ENCODE results near the gene CD151. TPM values are rescaled to one million over a fixed set of nuclear protein-coding genes. Genes with fewer than 3 reads are reported as not detected.
A peak's percentile ranks its signal among the peaks of the same experiment; 100 is the strongest.

CD151 gene
- total and polyA plus RNA-seq, 5 experiments from 2014 or later = 9.4 to 24.3 (median 11.2) TPM

DNA sequence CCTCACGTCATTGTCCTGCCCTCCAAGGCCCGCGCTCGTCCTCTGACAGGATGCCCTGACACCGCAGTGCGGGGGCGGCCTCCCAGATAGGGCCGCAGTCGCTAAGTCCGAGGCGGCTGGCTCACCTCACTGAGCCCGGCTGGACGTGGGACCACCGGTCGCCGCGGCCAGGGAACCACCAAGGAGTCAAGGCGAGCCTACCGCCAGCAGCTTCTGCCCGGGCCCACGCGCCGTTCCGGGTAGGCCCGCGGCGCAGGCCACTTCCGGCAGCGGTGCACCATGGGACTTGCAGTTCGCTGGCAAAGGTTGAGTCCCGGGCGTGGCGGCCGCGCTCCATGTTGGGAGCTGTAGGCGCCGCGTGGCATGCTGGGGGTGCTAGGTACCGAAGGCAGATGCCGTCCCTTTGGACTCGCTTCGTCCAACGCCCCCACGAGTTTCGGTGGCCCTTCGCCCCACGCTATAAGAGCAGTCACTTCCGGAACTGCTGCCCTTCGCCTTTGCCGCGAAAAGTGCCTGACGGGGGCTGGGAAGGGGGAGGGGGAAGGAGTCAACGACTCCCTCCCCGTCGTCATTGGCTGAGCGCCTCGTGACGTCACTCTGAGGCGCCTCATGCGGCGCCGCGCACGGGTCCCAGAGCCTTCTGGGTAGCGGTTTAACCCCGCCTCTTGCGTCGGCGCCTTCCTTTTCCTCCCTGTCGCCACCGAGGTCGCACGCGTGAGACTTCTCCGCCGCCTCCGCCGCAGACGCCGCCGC is 23.3 kb upstream of the CD151 start, which contains the start of gene RPLP2:
TSS of gene RPLP2 (plus strand) at position 681 of the 753 bp plus-strand sequence. CDS start 268 bp downstream, outside the sequence.
- Mint-ChIP-seq H3K27ac (peak within 1 kb of the TSS; percentile 93 to 99 (median 99)), H3K27me3 (no peaks in the 10 kb centered on the region), H3K9me3 (no peaks in the 10 kb centered on the region), H3K36me3 (peaks cover 0 to 27% (median 2%) of the 10 kb centered on the region in 3 donors), H3K4me3 (peak within 1 kb of the TSS; percentile 88 to 98 (median 92)), H3K4me1 (peaks cover 10 to 47% (median 39%) of the 10 kb centered on the region in 4 donors)
- ATAC-seq = peak; percentile 82 to 87
- POLR2A ChIA-PET = interaction anchor here (0.8 to 2.3 kb wide), 15 partner anchors 10 to 303 kb away, joined by 3 to 80 read pairs (median 5); partner anchors contain the start of genes CD151, GATD1, PHRF1 and PNPLA2
- DNase-seq = peak; percentile 95 to 100 (median 98)

DNA sequence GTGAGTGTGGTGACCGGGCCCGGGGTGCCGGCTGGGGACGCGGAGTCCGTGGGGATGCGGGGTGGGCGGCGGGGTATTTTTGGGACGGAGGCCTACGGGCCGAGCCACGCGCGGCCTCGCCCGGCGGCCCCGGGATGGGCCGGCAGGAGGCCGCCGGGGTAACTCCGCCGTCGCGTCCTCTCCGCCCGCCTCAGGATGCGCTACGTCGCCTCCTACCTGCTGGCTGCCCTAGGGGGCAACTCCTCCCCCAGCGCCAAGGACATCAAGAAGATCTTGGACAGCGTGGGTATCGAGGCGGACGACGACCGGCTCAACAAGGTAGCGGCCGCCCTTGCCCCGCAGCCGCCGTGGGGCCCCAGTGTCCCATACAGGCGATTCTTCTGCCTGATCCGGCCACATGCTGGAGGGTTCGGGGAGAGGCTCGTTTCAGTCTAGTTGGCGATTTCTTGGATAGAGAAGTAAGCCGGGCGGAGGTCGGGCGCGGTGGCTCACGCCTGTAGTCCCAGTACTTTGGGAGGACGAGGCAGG is 22.6 kb upstream of the CD151 start:
- Mint-ChIP-seq H3K4me1 (peaks cover 10 to 45% (median 38%) of the 10 kb centered on the region in 4 donors), H3K36me3 (peaks cover 0 to 27% (median 2%) of the 10 kb centered on the region in 3 donors), H3K27me3 (no peaks in the 10 kb centered on the region), H3K27ac (peak overlapping the region; percentile 43 to 99 (median 99)), H3K4me3 (peak overlapping the region; percentile 88 to 98 (median 92)), H3K9me3 (no peaks in the 10 kb centered on the region)
- POLR2A ChIA-PET = interaction anchor here (0.8 to 2.3 kb wide), 18 partner anchors 9 to 303 kb away, joined by 3 to 80 read pairs (median 4); partner anchors contain the start of genes CD151, GATD1, PHRF1 and PNPLA2
- ATAC-seq = peak; percentile 19 to 24
- no peak for DNase-seq

DNA sequence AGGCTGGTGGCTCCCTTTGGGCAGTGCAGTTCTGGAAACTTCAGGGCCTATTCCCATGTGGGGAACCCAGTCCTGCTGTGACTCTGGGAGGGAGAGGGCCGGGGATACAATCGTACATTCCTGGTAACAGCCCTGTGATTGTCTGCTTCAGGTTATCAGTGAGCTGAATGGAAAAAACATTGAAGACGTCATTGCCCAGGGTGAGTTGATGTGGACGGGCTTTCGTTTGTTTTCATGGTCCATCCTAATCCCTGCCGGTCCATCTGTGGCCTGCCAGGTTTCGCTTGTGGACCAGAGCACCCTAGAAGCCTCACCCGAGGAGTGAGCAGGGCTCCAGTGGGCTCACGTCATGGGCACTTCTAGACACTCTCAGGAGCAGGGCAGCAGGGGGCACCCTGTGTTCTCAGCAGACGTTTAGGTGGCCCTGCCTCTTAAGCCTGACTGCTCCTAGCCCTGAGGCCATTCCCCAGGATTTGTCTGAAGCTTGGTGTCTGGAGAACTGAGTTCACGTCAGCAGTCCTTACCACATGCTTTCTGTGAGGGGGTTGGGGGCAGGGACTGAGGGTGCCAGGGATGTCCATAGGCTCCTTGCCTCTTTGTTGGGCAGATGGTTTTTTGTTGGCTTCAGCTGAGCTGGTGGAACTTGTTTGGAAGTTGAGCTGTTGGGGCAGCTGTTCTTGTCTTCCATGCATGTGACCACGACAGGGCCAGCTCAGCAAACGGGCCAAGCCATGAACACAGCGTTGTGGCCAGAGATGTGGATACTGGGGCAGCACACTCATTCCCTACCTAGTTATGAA is 21.1 kb upstream of the CD151 start:
- H3K4me3 Mint-ChIP-seq = peak overlapping the region; percentile 79 to 98 (median 86)
- peaks cover 10 to 41% (median 35%) of the 10 kb centered on the region in 4 donors for H3K4me1 Mint-ChIP-seq
- ATAC-seq (no peak), DNase-seq (no peak)
- no peaks in the 10 kb centered on the region for H3K27me3 Mint-ChIP-seq
- H3K36me3 Mint-ChIP-seq = peaks cover 0 to 27% (median 2%) of the 10 kb centered on the region in 3 donors
- peak overlapping the region in 9 of 10 donors; percentile 31 to 95 (median 86) for H3K27ac Mint-ChIP-seq
- POLR2A ChIA-PET = interaction anchor here (0.6 to 1.9 kb wide), 3 partner anchors 9 to 68 kb away, joined by 4 to 34 read pairs (median 4); partner anchors contain the start of gene PNPLA2
- H3K9me3 Mint-ChIP-seq = no peaks in the 10 kb centered on the region

DNA sequence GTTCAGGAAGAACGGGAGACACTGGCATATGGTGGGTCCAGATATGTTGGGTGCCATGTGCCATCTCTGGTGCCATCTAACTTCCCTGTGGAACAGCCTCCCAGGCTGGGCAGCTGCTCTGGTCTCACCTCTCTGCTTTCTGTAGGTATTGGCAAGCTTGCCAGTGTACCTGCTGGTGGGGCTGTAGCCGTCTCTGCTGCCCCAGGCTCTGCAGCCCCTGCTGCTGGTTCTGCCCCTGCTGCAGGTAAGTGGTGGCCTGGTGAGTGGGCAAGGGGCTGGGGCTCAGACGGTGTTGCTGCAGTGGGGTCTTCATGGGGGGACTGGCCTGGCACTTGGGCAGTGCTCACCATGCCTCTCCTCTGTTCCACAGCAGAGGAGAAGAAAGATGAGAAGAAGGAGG is 20.4 kb upstream of the CD151 start:
- H3K36me3 Mint-ChIP-seq = peaks cover 0 to 27% (median 2%) of the 10 kb centered on the region in 3 donors
- no peak for DNase-seq
- POLR2A ChIA-PET = interaction anchor here (1.4 to 1.5 kb wide), 3 partner anchors 16 to 28 kb away, joined by 3 to 7 read pairs (median 4); no protein-coding TSS in a partner anchor
- ATAC-seq = no peak
- peak overlapping the region in 8 of 10 donors; percentile 8 to 80 (median 45) for H3K27ac Mint-ChIP-seq
- peak overlapping the region in 6 of 10 donors; percentile 18 to 98 (median 36) for H3K4me3 Mint-ChIP-seq
- no peaks in the 10 kb centered on the region for H3K9me3 Mint-ChIP-seq
- no peaks in the 10 kb centered on the region for H3K27me3 Mint-ChIP-seq
- peaks cover 10 to 41% (median 35%) of the 10 kb centered on the region in 4 donors for H3K4me1 Mint-ChIP-seq

DNA sequence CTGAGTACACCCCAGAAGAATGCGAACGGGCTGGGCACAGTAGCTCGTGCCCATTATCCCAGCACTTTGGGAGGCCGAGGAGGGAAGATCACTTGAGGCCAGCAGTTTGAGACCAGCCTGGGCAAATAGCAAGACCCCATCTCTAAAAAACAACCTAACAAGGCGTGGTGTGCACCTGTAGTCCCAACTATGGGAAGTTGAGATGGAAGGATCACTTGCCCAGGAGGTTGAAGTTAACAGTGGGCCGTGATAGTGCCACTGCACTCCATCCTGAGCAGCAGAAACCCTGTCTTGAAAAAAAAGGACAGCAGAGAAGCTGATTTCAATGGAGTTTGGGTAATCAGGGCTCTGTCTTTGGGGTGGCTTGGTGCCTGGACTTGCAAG is 19.7 kb upstream of the CD151 start:
- peak overlapping the region in 3 of 10 donors; percentile 11 to 80 (median 19) for H3K27ac Mint-ChIP-seq
- peaks cover 7 to 36% (median 30%) of the 10 kb centered on the region in 4 donors for H3K4me1 Mint-ChIP-seq
- DNase-seq = no peak
- H3K27me3 Mint-ChIP-seq = no peaks in the 10 kb centered on the region
- H3K4me3 Mint-ChIP-seq = peak overlapping the region in 1 of 10 donors; percentile 26
- POLR2A ChIA-PET = interaction anchor here (0.6 to 1.5 kb wide), 3 partner anchors 16 to 118 kb away, joined by 3 to 7 read pairs (median 3); no protein-coding TSS in a partner anchor
- no peaks in the 10 kb centered on the region for H3K9me3 Mint-ChIP-seq
- ATAC-seq = no peak
- peaks cover 0 to 27% (median 2%) of the 10 kb centered on the region in 3 donors for H3K36me3 Mint-ChIP-seq

DNA sequence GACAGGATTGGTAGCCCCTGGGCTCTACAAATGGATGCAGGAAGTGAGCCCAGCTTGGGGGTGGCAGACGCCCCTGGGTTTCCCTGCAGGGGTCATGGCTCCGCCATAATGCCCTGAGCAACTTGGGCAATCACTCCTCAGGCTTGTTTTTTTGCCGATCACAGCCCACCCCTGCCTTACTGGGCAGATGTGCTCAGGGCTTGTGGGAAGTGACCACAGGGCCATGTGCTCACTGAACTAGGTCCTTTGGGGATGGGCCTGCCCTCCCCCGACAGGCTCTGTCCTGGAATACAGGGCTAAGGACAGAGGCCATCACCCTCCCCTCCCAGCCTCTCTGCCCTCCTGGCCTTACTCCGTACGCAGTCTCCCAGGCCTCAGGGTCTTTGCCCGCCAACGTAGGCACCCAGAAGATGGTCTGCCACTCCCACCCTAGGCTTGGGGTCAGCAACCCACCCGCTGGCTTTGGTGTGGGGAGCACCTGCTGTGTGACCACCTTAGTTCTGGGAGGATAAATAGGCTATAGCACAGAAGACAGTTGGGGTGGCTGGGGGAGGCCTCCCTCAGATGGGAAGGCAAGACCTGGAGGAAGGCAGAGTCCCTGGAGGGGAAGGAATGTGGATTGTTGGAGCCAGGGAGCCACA is 19.2 kb upstream of the CD151 start:
- POLR2A ChIA-PET = interaction anchor here (0.6 to 1.5 kb wide), 4 partner anchors 15 to 124 kb away, joined by 3 to 7 read pairs (median 3); no protein-coding TSS in a partner anchor
- DNase-seq = no peak
- Mint-ChIP-seq H3K4me1 (peaks cover 7 to 33% (median 29%) of the 10 kb centered on the region in 4 donors), H3K9me3 (no peaks in the 10 kb centered on the region), H3K36me3 (peaks cover 0 to 27% (median 2%) of the 10 kb centered on the region in 3 donors), H3K4me3 (peak overlapping the region in 1 of 10 donors; percentile 61), H3K27ac (peak overlapping the region in 4 of 10 donors; percentile 34 to 64 (median 53)), H3K27me3 (no peaks in the 10 kb centered on the region)
- no peak for ATAC-seq

DNA sequence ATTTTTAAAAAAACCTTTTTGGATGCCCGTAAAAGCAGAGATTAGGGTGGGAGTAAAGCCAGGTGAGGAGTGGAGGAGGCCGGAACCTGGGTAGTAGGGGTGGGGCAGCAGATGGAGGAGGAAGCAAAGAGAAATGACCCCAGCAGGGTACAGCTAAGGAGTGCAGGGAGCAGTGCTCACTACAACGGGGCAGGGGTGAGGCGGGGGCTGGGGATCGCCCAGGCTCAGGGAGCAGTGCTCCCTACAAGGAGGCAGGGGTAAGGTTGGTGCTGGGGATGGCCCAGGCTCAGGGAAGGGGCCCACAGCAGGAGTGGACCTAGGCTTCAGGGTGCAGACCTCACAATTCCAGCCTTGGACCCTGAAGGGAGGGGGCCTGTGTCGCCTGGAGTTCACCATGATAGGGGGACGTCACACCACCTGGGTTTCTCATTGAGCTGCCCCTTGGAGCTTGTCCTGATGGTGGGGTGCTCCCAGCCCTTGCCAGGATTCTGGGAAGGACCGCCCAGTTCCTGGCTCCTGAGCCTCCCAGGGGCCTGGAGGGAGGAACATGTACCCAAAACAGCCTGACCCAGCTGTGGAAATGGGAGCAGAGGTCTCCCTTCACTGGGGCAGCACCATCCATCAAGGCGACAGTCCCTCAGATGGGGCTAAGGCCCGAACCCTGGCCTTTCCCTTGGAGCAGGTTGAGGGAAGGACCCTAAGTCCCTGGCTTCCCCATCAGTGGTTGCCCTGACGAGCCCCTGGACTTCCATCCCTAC is 16.9 kb upstream of the CD151 start:
- Mint-ChIP-seq H3K36me3 (peaks cover 0 to 25% (median 2%) of the 10 kb centered on the region in 3 donors), H3K4me3 (peak overlapping the region in 2 of 10 donors; percentile 19 to 62), H3K27ac (no peak overlapping the region), H3K9me3 (no peaks in the 10 kb centered on the region), H3K27me3 (no peaks in the 10 kb centered on the region), H3K4me1 (peaks cover 2 to 29% (median 22%) of the 10 kb centered on the region in 4 donors)
- ATAC-seq (no peak), DNase-seq (no peak)
- POLR2A ChIA-PET = interaction anchor here (0.6 to 5.7 kb wide), 3 partner anchors 11 to 37 kb away, joined by 3 to 67 read pairs (median 5); partner anchors contain the start of gene PIDD1

DNA sequence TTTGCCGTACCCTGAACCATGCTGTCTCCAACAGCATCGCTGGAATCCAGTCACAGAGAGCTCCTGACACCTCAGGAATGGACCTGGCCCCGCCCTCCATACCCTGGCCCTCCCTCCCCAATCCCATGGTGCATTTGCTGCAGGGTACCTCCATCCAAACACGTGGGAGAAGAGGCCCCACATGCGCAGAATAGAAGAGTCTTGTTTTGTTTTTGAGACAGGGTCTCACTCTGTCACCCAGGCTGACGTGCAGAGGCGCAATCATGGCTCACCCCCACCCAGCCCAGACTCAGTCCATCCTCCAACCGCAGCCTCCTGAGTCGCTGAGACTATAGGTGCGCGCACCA is 16.3 kb upstream of the CD151 start:
- Mint-ChIP-seq H3K9me3 (no peaks in the 10 kb centered on the region), H3K4me1 (peaks cover 4 to 28% (median 22%) of the 10 kb centered on the region in 4 donors), H3K27me3 (no peaks in the 10 kb centered on the region), H3K27ac (peak overlapping the region in 1 of 10 donors; percentile 33), H3K4me3 (peak overlapping the region in 2 of 10 donors; percentile 19 to 62), H3K36me3 (peaks cover 0 to 22% (median 2%) of the 10 kb centered on the region in 3 donors)
- POLR2A ChIA-PET = interaction anchor here (0.6 to 5.7 kb wide), 4 partner anchors 12 to 310 kb away, joined by 3 to 67 read pairs (median 4); partner anchors contain the start of genes PIDD1 and RNH1
- ATAC-seq (no peak), DNase-seq (no peak)

DNA sequence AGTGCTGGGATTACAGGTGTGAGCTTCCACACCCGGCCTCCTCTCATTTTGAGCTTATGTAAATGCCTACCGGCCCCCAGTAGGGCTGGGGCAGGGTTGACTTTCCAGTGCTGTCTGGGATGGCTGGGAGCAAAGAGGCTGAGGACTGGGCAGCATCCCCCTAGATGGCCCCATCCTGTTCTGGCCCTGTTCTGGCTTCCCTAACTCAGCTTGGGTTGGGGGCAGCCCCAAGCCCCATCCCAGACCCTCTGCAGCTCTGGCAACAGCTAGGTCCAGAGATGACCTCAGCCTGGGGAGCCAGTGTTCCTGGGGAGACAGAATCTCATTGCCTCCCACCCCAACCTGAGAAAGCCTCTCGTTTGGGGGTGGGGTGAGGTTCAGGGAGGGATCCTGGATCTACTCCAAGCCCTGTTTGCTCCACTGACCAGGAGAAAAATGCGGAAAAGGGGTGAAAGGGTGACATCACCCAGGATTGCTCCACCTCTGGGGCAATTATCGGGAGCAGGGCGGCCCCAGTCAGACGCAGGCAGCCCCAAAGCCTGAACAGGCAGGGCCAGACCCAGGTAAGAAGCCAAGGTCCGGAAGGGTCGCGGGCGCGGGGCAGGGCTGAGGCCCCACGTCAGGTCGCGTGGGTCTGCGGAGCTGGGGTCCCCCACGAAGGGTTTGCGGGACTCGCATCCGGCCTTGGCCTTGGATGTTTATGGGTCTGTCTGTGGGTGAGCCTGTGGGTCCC is 14.2 kb upstream of the CD151 start, which contains the start of gene PNPLA2:
TSS of gene PNPLA2 (plus strand) at position 519 of the 733 bp plus-strand sequence. CDS start 805 bp downstream, outside the sequence.
- H3K36me3 Mint-ChIP-seq = peaks cover 0 to 21% (median 4%) of the 10 kb centered on the region in 3 donors
- no peaks in the 10 kb centered on the region for H3K9me3 Mint-ChIP-seq
- no peak for ATAC-seq
- POLR2A ChIA-PET = interaction anchor here (0.8 to 6.0 kb wide), 20 partner anchors 7 to 611 kb away, joined by 3 to 127 read pairs (median 6); partner anchors contain the start of genes BET1L, CD151, CHID1 and CRACR2B
- H3K4me3 Mint-ChIP-seq = peak within 1 kb of the TSS; percentile 78 to 92 (median 86)
- peaks cover 6 to 22% (median 20%) of the 10 kb centered on the region in 4 donors for H3K4me1 Mint-ChIP-seq
- H3K27ac Mint-ChIP-seq = peak within 1 kb of the TSS; percentile 57 to 95 (median 89)
- H3K27me3 Mint-ChIP-seq = peaks cover 0 to 2% (median 0%) of the 10 kb centered on the region in 5 donors
- no peak for DNase-seq

Measured in naive thymus-derived CD8-positive, alpha-beta T cell (primary cell).